DMS114 treated with DMSO at 0.1 percent for 48 hours (cell line): Measurements from ENCODE around the gene KMT2C.
"Not testable (repeated sequence)": the region's sequence is repeated elsewhere in the genome, so short reads cannot be mapped to it uniquely, and the experiment has no call there.

Experiments used
- DNase-seq: peaks from one replicate; lab custom pipeline; 2025; ENCODE audit not compliant: unreplicated experiment; lab: John Stamatoyannopoulos, UW

The KMT2C gene

GRCh38 chr7:152313831-152314604 lies 121.8 kb downstream of the KMT2C start:
- no peak for DNase-seq

- DNase-seq = no peak
Observed at GRCh38 chr7:152313217-152313616, 122.6 kb downstream of the KMT2C start.

- DNase-seq = no peak
Observed at GRCh38 chr7:152312316-152312715, 123.5 kb downstream of the KMT2C start.

GRCh38 chr7:152307902-152308301 lies 127.9 kb downstream of the KMT2C start:
- DNase-seq = no peak

- DNase-seq = not testable (repeated sequence)
Observed at GRCh38 chr7:152299542-152300143, 136.2 kb downstream of the KMT2C start.

- DNase-seq = no peak
Observed at GRCh38 chr7:152292897-152293296, 142.9 kb downstream of the KMT2C start.

- not testable (repeated sequence) for DNase-seq
Observed at GRCh38 chr7:152286972-152287371, 148.8 kb downstream of the KMT2C start.

GRCh38 chr7:152286219-152286618 lies 149.6 kb downstream of the KMT2C start:
- DNase-seq = not testable (repeated sequence)

- not testable (repeated sequence) for DNase-seq
Observed at GRCh38 chr7:152284998-152285397, 150.8 kb downstream of the KMT2C start.

- DNase-seq = not testable (repeated sequence)
Observed at GRCh38 chr7:152277687-152278086, 158.1 kb downstream of the KMT2C start.

- not testable (repeated sequence) for DNase-seq
Observed at GRCh38 chr7:152270427-152270826, 165.4 kb downstream of the KMT2C start.

GRCh38 chr7:152266859-152267258 lies 168.9 kb downstream of the KMT2C start:
- DNase-seq = not testable (repeated sequence)

GRCh38 chr7:152264915-152265314 lies 170.9 kb downstream of the KMT2C start:
- DNase-seq = not testable (repeated sequence)

GRCh38 chr7:152262146-152262545 lies 173.7 kb downstream of the KMT2C start:
- not testable (repeated sequence) for DNase-seq

GRCh38 chr7:152259645-152260044 lies 176.2 kb downstream of the KMT2C start:
- not testable (repeated sequence) for DNase-seq

GRCh38 chr7:152247851-152248250 lies 188.0 kb downstream of the KMT2C start:
- DNase-seq = not testable (repeated sequence)

- DNase-seq = not testable (repeated sequence)
Observed at GRCh38 chr7:152245417-152245816, 190.4 kb downstream of the KMT2C start.

- not testable (repeated sequence) for DNase-seq
Observed at GRCh38 chr7:152243464-152243863, 192.3 kb downstream of the KMT2C start.

- DNase-seq = not testable (repeated sequence)
Observed at GRCh38 chr7:152241301-152241700, 194.5 kb downstream of the KMT2C start.

GRCh38 chr7:152236306-152236705 lies 199.5 kb downstream of the KMT2C start:
- DNase-seq = not testable (repeated sequence)

GRCh38 chr7:152234421-152234820 lies 201.4 kb downstream of the KMT2C start:
- DNase-seq = not testable (repeated sequence)

GRCh38 chr7:152231089-152231488 lies 204.7 kb downstream of the KMT2C start:
- no peak for DNase-seq
